IMR-90 (cell line): ENCODE data around the gene TCF12. TPM values are rescaled to one million over a fixed set of nuclear protein-coding genes. Genes with fewer than 3 reads are reported as not detected.

Experiments
- ATAC-seq: fragments of 200-7000 bp; cut with Tn5 transposase; 2 replicates; pipeline ENCODE4 v1.9.1; 2020; ENCODE audit warnings: low read depth, mild to moderate bottlenecking, moderate library complexity
- BruUV-seq: library from RNA; stranded (reverse); fragments of 400-500 nt; replicated peaks from 2 replicates; lab custom pipeline; 2021; lab: Mats Ljungman, UMichigan
- CTCF ChIA-PET: fragments of 300-600 bp; formaldehyde crosslinking; extraction: SDS; loops from one replicate; lab custom pipeline; 2021; ENCODE audit warnings: antibody characterized with exemption; lab: Yijun Ruan, JAX
- POLR2A ChIA-PET: fragments of 300-600 bp; sonication (Branson Sonifier 250); formaldehyde crosslinking; loops from one replicate; lab custom pipeline; 2022; ENCODE audit warnings: antibody characterized with exemption; ENCODE audit not compliant: unreplicated experiment; lab: Charles Lee
- DNase-seq: peaks from one replicate; pipeline ENCODE4 v3.0.0; 2013
- H2AFZ ChIP-seq: replicated peaks from 2 replicates; pipeline ENCODE3; 2013; ENCODE audit warnings: low read length, mild to moderate bottlenecking; ENCODE audit not compliant: poor library complexity
- H2AK5ac ChIP-seq: 2 replicates; pipeline ENCODE4 v1.6.1; 2013; ENCODE audit warnings: low read depth, low read length, inconsistent platforms
- H2AK9ac ChIP-seq: replicated peaks from 2 replicates; pipeline ENCODE3; 2013; ENCODE audit warnings: mild to moderate bottlenecking, low read depth, low read length, moderate library complexity; ENCODE audit not compliant: poor library complexity
- H2BK120ac ChIP-seq: 2 replicates; pipeline ENCODE4 v1.6.1; 2013; ENCODE audit warnings: low read depth, low read length, inconsistent platforms
- H2BK15ac ChIP-seq: 3 replicates; pipeline ENCODE4 v1.6.1; 2013; ENCODE audit warnings: low read depth, low read length, inconsistent platforms
- H2BK20ac ChIP-seq: 2 replicates; pipeline ENCODE4 v1.6.1; 2013; ENCODE audit warnings: low read depth, mild to moderate bottlenecking, inconsistent platforms, low read length, moderate library complexity
- H2BK5ac ChIP-seq: 2 replicates; pipeline ENCODE4 v1.6.1; 2013; ENCODE audit warnings: mild to moderate bottlenecking, low read depth, low read length, inconsistent platforms; ENCODE audit not compliant: poor library complexity, severe bottlenecking
- H3K14ac ChIP-seq: replicated peaks from 2 replicates; pipeline ENCODE4 v1.6.1; 2013; ENCODE audit warnings: low read depth, low read length, inconsistent platforms
- H3K18ac ChIP-seq: 2 replicates; pipeline ENCODE4 v1.6.1; 2013; ENCODE audit warnings: low read depth, low read length, control low read depth
- H3K23ac ChIP-seq: 2 replicates; pipeline ENCODE4 v1.6.1; 2013; ENCODE audit warnings: low read depth, low read length, inconsistent platforms
- H3K27ac ChIP-seq: 2 replicates; pipeline ENCODE4 v1.5.1; 2013; ENCODE audit warnings: mild to moderate bottlenecking, control low read depth, low read length; ENCODE audit not compliant: insufficient read depth
- H3K27me3 ChIP-seq: 2 replicates; pipeline ENCODE4 v1.6.1; 2013; ENCODE audit warnings: low read length; ENCODE audit not compliant: control insufficient read depth, insufficient read depth
- H3K36me3 ChIP-seq: 2 replicates; pipeline ENCODE4 v1.6.1; 2013; ENCODE audit warnings: low read length, mixed read lengths; ENCODE audit not compliant: control insufficient read depth, insufficient read depth
- H3K4ac ChIP-seq: 2 replicates; pipeline ENCODE4 v1.6.1; 2013; ENCODE audit warnings: low read depth, low read length, inconsistent platforms
- H3K4me1 ChIP-seq: 2 replicates; pipeline ENCODE4 v1.6.1; 2013; ENCODE audit warnings: low read length, mixed read lengths; ENCODE audit not compliant: control insufficient read depth, insufficient read depth
- H3K4me2 ChIP-seq: 2 replicates; pipeline ENCODE4 v1.6.1; 2013; ENCODE audit warnings: low read depth, mild to moderate bottlenecking, control low read depth, low read length, moderate library complexity
- H3K4me3 ChIP-seq: 2 replicates; pipeline ENCODE4 v1.5.1; 2013; ENCODE audit warnings: low read depth, mild to moderate bottlenecking, control low read depth, low read length, moderate library complexity; ENCODE audit not compliant: insufficient read depth
- H3K56ac ChIP-seq: 2 replicates; pipeline ENCODE4 v1.6.1; 2013; ENCODE audit warnings: low read length, inconsistent platforms; ENCODE audit not compliant: insufficient read depth; ENCODE audit errors: extremely low read depth
- H3K79me1 ChIP-seq, 2 experiments: 2 replicates each; pipeline ENCODE4 v1.6.1; 2013; ENCODE audit warnings: low read length in 2 of 2, inconsistent platforms in 1 of 2, low read depth in 1 of 2
- H3K9ac ChIP-seq: 2 replicates; pipeline ENCODE4 v1.6.1; 2013; ENCODE audit warnings: low read depth, low read length, control low read depth
- H3K9me1 ChIP-seq: 2 replicates; pipeline ENCODE4 v1.6.1; 2013; ENCODE audit warnings: low read length, inconsistent platforms; ENCODE audit not compliant: insufficient read depth
- H3K9me3 ChIP-seq: 2 replicates; pipeline ENCODE4 v1.6.1; 2013; ENCODE audit warnings: low read length; ENCODE audit not compliant: control insufficient read depth, insufficient read depth
- H4K20me1 ChIP-seq: 2 replicates; pipeline ENCODE4 v1.6.1; 2013; ENCODE audit warnings: low read length, inconsistent platforms; ENCODE audit not compliant: insufficient read depth
- H4K5ac ChIP-seq: 2 replicates; pipeline ENCODE4 v1.6.1; 2013; ENCODE audit warnings: mild to moderate bottlenecking, low read depth, low read length, control low read depth
- H4K8ac ChIP-seq, 2 experiments: 2 replicates each; pipeline ENCODE4 v1.6.1; 2013; ENCODE audit warnings: low read depth in 2 of 2, low read length in 2 of 2, control low read depth in 1 of 2, inconsistent platforms in 1 of 2
- H4K91ac ChIP-seq: 2 replicates; pipeline ENCODE4 v1.6.1; 2013; ENCODE audit warnings: low read depth, low read length, inconsistent platforms; ENCODE audit not compliant: insufficient read depth
- CHD1 ChIP-seq: IDR thresholded peaks from 2 replicates; pipeline ENCODE4 v1.6.1; 2012; ENCODE audit warnings: low read depth, low read length, improper control_type of control experiment
- MAZ ChIP-seq: IDR thresholded peaks from 2 replicates; pipeline ENCODE4 v1.6.1; 2012; ENCODE audit warnings: low read depth, mild to moderate bottlenecking, low read length, improper control_type of control experiment, moderate library complexity, borderline replicate concordance
- MXI1 ChIP-seq: IDR thresholded peaks from 2 replicates; pipeline ENCODE4 v1.6.1; 2012; ENCODE audit warnings: low read depth, mild to moderate bottlenecking, low read length, moderate library complexity, borderline replicate concordance
- RAD21 ChIP-seq: IDR thresholded peaks from 2 replicates; pipeline ENCODE4 v1.6.1; 2012; ENCODE audit warnings: low read length, improper control_type of control experiment
- RCOR1 ChIP-seq: IDR thresholded peaks from 2 replicates; pipeline ENCODE4 v1.6.1; 2012; ENCODE audit warnings: mild to moderate bottlenecking, low read length, improper control_type of control experiment; ENCODE audit not compliant: insufficient replicate concordance
- SMC3 ChIP-seq: fragments of 150-350 bp; IDR thresholded peaks from 2 replicates; pipeline ENCODE4 v1.6.1; 2016; ENCODE audit warnings: low read depth, mild to moderate bottlenecking, antibody characterized with exemption, low read length, moderate library complexity
- USF2 ChIP-seq: fragments of 150-350 bp; IDR thresholded peaks from 2 replicates; pipeline ENCODE4 v1.6.1; 2017; ENCODE audit warnings: mild to moderate bottlenecking, antibody characterized with exemption, low read length, low read depth
- WGBS, 2 experiments: methylation state at CpG; one replicate each; pipeline versions ENCODE4 v1.1.5 to v1.1.7; 2013; ENCODE audit warnings: missing lambda C conversion rate in 2 of 2; ENCODE audit not compliant: insufficient read length in 1 of 2; ENCODE audit errors: extremely low coverage in 2 of 2; 5-methylcytosine and 5-hydroxymethylcytosine counted together
- dilution Hi-C: fragments of 300-500 bp; cut with HindIII; formaldehyde crosslinking; loops from one replicate; pipeline ENCODE4 v1.14.3; 2018; ENCODE audit warnings: low sequenced_read_pairs; ENCODE audit not compliant: unreplicated experiment
- in situ Hi-C: fragments of 300-500 bp; cut with MboI; formaldehyde crosslinking; loops from 3 replicates; pipeline ENCODE4 v1.14.3; 2019; ENCODE audit warnings: low sequenced_read_pairs, inconsistent platforms, mixed read lengths
- intact Hi-C: fragments of 100-400 bp; cut with micrococcal nuclease; formaldehyde crosslinking; loops from 2 replicates; pipeline ENCODE4 v1.10.0; 2022
- polyA plus RNA-seq, 3 experiments: library from polyadenylated mRNA; depleted of rRNA; stranded (reverse); fragments of >200 nt; gene quantifications; 2 replicates each; pipeline ENCODE4 v1.2.3, GENCODE V29; 2012; ENCODE audit warnings: low replicate concordance in 1 of 3
- total RNA-seq: library from RNA; depleted of rRNA; stranded (reverse); fragments of >200 nt; gene quantifications from 2 replicates; pipeline ENCODE4 v1.2.3, GENCODE V29; 2012
- TF ChIP-seq, protein P1 (sequence below): conservative IDR thresholded peaks from 2 replicates; pipeline ENCODE4 v1.5.1; 2012; ENCODE audit warnings: mild to moderate bottlenecking, low read depth, low read length, improper control_type of control experiment

TCF12 gene
- total and polyA plus RNA-seq, 2 of the 4 experiments (the other 2 are of a cell fraction) = 79.4 to 160 TPM

DNA sequence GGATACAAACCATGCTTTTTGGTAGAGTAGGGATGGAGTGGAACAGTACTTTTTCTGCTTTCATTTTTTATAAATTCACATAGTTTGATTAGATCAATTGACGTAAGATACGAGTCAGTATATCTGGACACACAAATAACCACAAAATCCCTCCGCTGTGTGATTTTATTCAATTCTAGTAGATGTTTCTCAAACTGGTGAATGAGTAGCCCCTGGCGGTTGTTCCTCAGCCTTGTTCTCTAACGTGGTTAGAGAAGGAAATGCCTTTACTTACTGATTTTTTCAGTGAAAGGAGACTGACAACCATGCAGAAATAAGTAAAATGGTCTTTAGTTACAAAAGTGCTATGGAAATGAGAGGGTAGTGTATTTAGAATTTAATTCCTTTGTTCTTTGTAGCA, 161.0 kb downstream of the TCF12 start:
- Histone ChIP-seq H2BK5ac (no peak overlapping the region), H3K4ac (no peak overlapping the region), H2BK120ac (no peak overlapping the region), H3K27ac (no peak overlapping the region), H3K9ac (no peak overlapping the region), H3K4me2 (no peak overlapping the region; the same call in 1 of the 2 replicates), H3K14ac (no peak overlapping the region), H3K27me3 (no peaks in the 10 kb centered on the region), H3K4me3 (no peak overlapping the region), H3K56ac (no peak overlapping the region), H4K5ac (no peak overlapping the region), H4K20me1 (peaks cover 10% of the 10 kb centered on the region; the same call in 1 of the 2 replicates), H3K79me1 (peaks cover 17 to 66% of the 10 kb centered on the region in 2 experiments; a peak in 3 of 4 replicates), H3K36me3 (no peaks in the 10 kb centered on the region), H3K18ac (no peak overlapping the region), H2AK9ac (no peak overlapping the region), H3K9me1 (no peaks in the 10 kb centered on the region; the same call in 1 of the 2 replicates), H2BK20ac (no peak overlapping the region), H2AFZ (no peak overlapping the region), H3K4me1 (no peaks in the 10 kb centered on the region; the same call in 1 of the 2 replicates), H2AK5ac (no peak overlapping the region), H4K8ac (no peak overlapping the region), H3K23ac (no peak overlapping the region), H2BK15ac (no peak overlapping the region), H4K91ac (no peak overlapping the region), H3K9me3 (no peaks in the 10 kb centered on the region)
- ATAC-seq (no peak), DNase-seq (no peak)
- dilution Hi-C loops = no loop called here
- no TSS peak for BruUV-seq
- intact Hi-C loops = no loop called here
- in situ Hi-C loops = no loop called here
- ChIA-PET CTCF (no interaction called here), POLR2A (no interaction called here)
- TF ChIP-seq, protein P1, sequence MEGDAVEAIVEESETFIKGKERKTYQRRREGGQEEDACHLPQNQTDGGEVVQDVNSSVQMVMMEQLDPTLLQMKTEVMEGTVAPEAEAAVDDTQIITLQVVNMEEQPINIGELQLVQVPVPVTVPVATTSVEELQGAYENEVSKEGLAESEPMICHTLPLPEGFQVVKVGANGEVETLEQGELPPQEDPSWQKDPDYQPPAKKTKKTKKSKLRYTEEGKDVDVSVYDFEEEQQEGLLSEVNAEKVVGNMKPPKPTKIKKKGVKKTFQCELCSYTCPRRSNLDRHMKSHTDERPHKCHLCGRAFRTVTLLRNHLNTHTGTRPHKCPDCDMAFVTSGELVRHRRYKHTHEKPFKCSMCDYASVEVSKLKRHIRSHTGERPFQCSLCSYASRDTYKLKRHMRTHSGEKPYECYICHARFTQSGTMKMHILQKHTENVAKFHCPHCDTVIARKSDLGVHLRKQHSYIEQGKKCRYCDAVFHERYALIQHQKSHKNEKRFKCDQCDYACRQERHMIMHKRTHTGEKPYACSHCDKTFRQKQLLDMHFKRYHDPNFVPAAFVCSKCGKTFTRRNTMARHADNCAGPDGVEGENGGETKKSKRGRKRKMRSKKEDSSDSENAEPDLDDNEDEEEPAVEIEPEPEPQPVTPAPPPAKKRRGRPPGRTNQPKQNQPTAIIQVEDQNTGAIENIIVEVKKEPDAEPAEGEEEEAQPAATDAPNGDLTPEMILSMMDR = no peak
- TF ChIP-seq CHD1 = no peak
- TF ChIP-seq RAD21 = no peak
- no peak for TF ChIP-seq USF2
- no peak for TF ChIP-seq MAZ
- no peak for TF ChIP-seq RCOR1
- no peak for TF ChIP-seq MXI1
- TF ChIP-seq SMC3 = no peak
- WGBS, 2 experiments = no CpG with 5 or more reads among the region's 5 CpGs
